T-helper 9 cell (primary cell): ENCODE data around the gene CCL8.

Experiments
- DNase-seq: peaks from one replicate; pipeline ENCODE4 v3.0.0-alpha.2; 2020
- total RNA-seq, 2 donors: gene quantifications; one replicate each; lab custom pipeline; 2026; lab: John Stamatoyannopoulos, UW

CCL8 gene
- 0 reads per million in 2 donors for total RNA-seq

DNA sequence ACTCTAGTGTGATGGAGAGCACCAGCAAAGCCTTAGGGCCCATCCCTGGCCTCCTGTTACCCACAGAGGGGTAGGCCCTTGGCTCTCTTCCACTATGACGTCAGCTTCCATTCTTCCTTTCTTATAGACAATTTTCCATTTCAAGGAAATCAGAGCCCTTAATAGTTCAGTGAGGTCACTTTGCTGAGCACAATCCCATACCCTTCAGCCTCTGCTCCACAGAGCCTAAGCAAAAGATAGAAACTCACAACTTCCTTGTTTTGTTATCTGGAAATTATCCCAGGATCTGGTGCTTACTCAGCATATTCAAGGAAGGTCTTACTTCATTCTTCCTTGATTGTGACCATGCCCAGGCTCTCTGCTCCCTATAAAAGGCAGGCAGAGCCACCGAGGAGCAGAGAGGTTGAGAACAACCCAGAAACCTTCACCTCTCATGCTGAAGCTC is at the start of gene CCL8:
CCL8 (plus strand) TSS at position 397 of the 445 bp plus-strand sequence. CDS start 67 bp downstream, outside the sequence.
- no peak for DNase-seq

- no peak for DNase-seq
These were observed 49.3 kb upstream of the CCL8 start, which contains the start of gene CCL7 for GRCh38 chr17:34269969-34270368. TSS of gene CCL7 (plus strand) at chr17:34270221. CDS start at chr17:34270291, 70 bp downstream.

DNA sequence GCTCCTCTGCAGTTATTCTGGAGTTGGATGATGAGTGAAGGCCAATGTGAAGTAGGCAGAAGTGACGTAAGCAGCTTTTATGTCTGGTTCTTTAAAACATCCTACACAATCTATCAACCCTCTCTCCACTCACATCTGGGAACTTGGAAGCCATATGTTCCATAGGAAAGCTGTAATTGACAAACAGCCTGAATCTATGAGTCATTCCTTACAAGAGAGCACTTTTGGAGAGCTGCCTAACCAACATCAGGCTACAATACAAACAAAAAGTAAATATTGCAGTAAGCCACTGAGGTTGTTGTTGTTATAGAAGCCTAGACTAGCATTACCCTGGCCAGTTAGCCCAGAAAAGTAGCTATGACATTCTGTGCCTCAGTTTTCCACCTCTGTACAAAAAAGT is 43.4 kb upstream of the CCL8 start:
- no peak for DNase-seq

DNA sequence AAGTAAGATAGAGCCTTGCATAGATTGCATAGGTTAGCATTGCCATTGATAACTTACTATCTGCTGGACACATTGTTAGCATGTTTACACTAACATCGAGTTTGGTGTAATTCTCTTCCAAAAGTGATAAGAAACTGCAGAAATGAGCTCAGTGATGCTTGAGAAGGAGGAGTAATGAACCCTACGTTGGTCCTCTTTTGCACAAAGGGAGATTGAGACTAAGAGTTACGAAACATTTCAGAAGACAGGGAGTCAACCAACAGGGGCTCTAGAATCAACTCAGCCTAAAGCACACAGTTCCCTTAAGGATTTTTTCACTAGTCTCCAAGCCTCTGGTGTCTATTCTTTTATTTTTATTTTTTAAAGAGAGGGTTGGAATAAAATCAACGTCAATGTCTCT is 42.4 kb upstream of the CCL8 start:
- no peak for DNase-seq

- DNase-seq = no peak
These were observed 35.7 kb upstream of the CCL8 start for GRCh38 chr17:34283571-34283970.

GRCh38 chr17:34285286-34285792 is 33.9 kb upstream of the CCL8 start, which contains the start of gene CCL11:
TSS of gene CCL11 (plus strand) at chr17:34285742. CDS start at chr17:34285809, 67 bp downstream.
- no peak for DNase-seq

DNA sequence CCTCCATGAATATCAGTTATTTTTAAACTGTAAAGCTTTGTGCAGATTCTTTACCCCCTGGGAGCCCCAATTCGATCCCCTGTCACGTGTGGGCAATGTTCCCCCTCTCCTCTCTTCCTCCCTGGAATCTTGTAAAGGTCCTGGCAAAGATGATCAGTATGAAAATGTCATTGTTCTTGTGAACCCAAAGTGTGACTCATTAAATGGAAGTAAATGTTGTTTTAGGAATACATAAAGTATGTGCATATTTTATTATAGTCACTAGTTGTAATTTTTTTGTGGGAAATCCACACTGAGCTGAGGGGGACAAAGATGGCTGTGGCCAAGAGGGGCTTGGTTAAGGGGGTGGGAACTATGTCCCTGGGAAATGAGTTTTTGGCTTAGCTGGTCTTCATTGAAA is 31.4 kb upstream of the CCL8 start:
- DNase-seq = no peak

- DNase-seq = no peak
These were observed 28.6 kb upstream of the CCL8 start for GRCh38 chr17:34290586-34290985.

GRCh38 chr17:34291721-34292348 is 27.4 kb upstream of the CCL8 start:
- DNase-seq = no peak

DNA sequence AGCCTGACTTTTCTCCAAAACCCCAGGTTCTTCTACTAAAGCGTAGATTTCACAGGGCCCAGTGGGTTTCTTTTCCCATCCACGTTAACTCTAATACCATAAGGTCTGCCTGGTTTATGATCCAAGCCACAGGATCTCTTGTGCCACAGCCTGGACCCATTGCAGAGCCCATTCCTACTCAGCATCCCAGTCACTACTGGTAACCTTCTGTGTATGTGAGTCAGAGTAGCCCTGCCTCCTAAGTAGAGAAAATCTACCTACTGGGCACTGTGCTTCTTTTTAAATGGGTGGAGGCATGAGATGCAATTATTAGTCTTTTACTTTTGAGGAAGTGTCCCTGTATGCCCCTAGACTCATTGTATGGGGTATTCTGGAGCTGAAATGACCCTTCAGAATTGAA is 20.2 kb upstream of the CCL8 start:
- no peak for DNase-seq

DNA sequence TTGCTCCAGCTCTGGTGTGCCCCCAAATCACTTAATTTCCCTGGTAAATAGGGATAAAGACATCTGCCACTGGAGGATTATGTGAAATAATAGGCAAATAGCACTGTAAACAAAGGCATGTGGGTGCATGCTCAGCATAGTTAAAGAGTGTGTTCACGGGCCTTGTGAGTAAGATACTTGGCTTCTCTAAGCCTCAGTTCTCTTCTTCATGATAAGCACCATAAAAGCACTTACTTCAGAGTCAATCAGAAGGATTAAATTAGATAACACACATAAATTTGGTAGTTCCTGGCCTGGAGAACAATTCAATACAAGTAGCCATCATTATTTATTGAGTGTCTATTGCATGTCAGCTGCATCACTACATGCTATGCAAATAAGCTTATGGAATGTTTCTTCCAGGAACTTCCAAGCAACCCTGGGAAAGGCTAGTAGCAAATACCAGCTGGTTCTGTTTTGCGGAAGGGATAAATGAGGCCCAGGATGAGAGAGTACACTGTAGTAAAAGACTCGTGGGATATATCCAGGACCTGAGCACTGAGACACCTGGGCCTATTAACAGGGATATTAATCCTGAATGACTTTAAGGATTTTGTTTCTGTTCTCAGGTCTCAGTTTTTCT is 19.2 kb upstream of the CCL8 start:
- DNase-seq = no peak

- DNase-seq = no peak
These were observed 18.4 kb upstream of the CCL8 start for GRCh38 chr17:34300652-34301370.

DNA sequence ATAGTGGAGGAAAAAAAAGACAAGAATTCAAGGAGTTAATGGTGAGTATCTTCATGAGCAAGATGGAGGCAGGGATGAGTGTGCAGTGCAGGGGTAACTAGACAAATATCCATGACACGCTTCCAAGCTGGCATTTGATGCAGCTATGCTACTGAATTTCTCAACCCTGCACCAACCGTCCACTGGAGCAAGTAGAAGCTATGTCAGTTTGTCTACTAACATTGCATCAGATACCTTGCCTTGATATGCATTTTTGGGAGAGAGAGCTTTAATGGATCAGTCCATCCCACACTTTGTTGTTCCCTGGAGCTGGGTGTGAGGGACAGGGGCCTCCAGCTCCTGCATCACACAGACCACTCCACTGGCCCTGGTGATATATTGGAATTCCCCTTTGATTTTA is 17.2 kb upstream of the CCL8 start:
- DNase-seq = no peak

DNA sequence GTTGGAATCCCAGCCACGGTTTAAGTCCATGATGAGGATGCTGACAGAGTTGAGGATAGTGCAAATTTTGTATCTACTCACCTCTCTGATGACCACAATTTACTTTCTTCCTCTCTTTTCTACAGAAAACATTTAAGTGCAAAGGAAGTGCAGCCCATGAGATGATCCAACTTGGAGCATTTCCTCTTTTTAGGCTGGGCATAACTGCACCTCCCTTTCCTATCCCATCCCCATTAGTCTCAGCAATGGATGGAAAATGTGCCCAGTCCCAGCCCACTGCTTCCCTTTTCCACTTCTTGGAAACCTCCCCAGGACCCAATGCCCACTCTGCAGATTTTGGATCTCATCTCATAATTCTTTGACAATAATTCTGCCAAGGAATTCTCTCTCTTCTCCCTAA is 16.6 kb upstream of the CCL8 start:
- DNase-seq = no peak

DNA sequence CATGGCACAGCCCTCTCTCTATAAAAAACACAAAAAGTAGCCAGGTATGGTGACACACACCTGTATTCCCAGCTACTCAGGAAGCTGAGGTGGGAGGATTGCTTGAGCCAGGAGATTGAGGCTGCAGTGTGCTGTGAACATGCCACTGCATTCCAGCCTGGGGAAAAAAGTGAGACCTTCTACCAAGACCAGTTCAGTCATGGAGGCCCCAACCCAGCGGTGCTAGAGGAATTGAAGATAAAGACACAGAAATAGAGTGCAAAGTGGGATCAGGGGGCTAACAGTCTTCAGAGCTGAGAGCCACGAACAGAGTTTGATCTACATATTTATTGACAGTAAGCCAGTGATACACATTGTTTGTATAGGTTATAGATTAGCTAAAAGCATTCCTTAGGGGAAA is 15.6 kb upstream of the CCL8 start:
- no peak for DNase-seq

GRCh38 chr17:34305061-34305460 is 14.2 kb upstream of the CCL8 start:
- no peak for DNase-seq

DNA sequence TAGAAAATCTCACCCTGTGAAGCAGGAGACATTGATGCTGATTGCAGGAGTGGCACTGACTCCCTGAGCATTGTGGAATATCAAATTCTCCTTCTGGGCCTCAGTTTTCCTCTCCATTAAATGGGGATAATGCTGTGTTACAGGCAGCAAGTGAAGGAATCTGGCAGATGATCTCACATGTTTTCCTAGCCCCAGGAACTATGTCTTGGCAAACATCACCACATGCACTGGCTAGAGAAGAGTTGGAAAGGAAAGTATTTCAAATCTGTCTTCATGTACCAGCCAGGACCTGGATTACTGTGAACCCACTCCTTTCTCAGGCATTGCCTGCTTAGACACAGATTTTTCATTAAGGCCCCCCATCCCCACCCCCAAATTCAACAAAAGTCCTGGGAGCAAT is 13.6 kb upstream of the CCL8 start:
- no peak for DNase-seq

GRCh38 chr17:34306466-34306865 is 12.8 kb upstream of the CCL8 start:
- no peak for DNase-seq

DNA sequence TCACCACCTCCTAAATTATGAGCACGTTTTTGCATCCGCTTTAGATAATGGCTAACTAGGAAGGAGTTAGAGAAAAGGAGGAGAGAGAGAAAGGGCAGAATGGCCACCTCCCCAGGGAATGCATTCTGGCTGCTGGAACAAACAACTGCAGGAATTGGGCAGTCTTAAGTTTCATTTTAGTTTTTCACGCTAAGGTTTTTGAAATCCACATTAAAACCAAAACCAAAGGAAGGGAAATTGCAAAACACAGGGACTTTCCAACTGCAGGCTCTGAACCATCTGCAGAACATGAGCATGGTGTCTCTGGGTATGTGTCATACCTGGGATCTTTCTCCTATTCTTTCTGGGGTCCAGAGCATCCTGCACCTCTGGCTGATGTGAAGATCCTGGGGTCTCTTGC is 12.1 kb upstream of the CCL8 start:
- no peak for DNase-seq

- no peak for DNase-seq
These were observed 10.9 kb upstream of the CCL8 start for GRCh38 chr17:34308371-34308770.

- no peak for DNase-seq
These were observed 7.9 kb upstream of the CCL8 start for GRCh38 chr17:34311291-34311690.

GRCh38 chr17:34312080-34312479 is 7.2 kb upstream of the CCL8 start:
- no peak for DNase-seq

DNA sequence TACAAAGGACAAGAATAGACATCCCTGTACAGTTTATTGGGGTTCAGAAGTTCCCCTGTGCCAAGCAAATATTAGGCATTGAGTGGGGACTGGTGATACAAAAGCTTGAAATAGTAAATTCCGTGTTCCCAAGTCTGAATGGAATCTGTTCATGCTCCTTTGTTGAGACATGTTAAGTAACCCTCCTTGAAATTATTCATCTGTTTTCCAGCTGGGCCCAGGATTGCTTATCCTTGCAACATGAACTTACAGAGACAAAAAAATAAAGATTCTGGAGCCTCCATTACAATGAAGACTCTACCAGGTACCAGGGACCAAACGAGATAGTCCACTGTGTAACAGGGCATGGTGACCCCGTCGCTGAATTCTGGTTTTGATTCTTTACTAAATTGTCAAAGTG is 6.1 kb upstream of the CCL8 start:
- DNase-seq = no peak

- no peak for DNase-seq
These were observed 5.0 kb upstream of the CCL8 start for GRCh38 chr17:34314279-34314678.
